ENCODE data around the gene MRPL51.

DNA sequence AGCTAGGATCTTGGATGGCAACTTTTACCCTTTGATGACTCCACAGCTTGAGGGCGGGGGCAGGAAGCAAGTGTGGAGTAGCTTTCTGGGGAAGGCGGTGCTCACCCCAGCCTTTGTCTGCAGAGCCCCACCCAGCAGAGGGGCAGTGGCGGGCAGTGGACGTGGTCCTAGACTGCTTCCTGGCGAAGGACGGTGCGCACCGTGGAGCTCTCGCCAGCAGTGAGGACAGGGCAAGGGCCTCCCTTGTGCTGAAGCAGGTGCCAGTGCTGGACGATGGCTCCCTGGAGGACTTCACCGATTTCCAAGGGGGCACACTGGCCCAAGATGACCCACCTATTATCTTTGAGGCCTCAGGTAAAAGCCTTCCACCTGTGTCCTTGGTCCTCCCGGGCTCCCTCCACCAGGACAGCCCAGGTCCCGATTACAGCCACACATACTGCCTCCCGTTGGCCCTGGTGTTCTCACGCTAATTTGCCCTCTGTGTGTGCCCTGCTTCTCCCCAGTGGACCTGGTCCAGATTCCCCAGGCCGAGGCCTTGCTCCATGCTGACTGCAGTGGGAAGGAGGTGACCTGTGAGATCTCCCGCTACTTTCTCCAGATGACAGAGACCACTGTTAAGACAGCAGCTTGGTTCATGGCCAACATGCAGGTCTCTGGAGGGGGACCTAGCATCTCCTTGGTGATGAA lies 40.0 kb downstream of the MRPL51 start:
- no peak for TF ChIP-seq TAF1 (IDR thresholded peaks at IDR 0.05; ENCODE audit: low read depth, low read length)
- TF ChIP-seq POLR2A (IDR thresholded peaks at IDR 0.05; ENCODE audit: low read depth, low read length), result no peak
- no peak for TF ChIP-seq SPI1 (IDR thresholded peaks at IDR 0.05; ENCODE audit: low read depth, low read length)
- peak; percentile 8; the same call in 1 of the 2 replicates for TF ChIP-seq POLR2AphosphoS5 (IDR thresholded peaks at IDR 0.05; ENCODE audit: low read depth, low read length)
- no peak for TF ChIP-seq PAX5 (IDR thresholded peaks at IDR 0.05; ENCODE audit: insufficient read depth, low read length, severe bottlenecking)
- TF ChIP-seq POU2F2 (IDR thresholded peaks at IDR 0.05; ENCODE audit: low read depth, low read length), result no peak
